Cerebellar nuclear complex (tissue), 1 donor: ENCODE results near the gene CHRNA5.
"Not testable (repeated sequence)": the region's sequence is repeated elsewhere in the genome, so short reads cannot be mapped to it uniquely, and the experiment has no call there.

Source experiments
- DNase-seq, 2 experiments: peaks; one replicate each; lab custom pipeline; 2025; lab: John Stamatoyannopoulos, UW

The CHRNA5 gene

DNA sequence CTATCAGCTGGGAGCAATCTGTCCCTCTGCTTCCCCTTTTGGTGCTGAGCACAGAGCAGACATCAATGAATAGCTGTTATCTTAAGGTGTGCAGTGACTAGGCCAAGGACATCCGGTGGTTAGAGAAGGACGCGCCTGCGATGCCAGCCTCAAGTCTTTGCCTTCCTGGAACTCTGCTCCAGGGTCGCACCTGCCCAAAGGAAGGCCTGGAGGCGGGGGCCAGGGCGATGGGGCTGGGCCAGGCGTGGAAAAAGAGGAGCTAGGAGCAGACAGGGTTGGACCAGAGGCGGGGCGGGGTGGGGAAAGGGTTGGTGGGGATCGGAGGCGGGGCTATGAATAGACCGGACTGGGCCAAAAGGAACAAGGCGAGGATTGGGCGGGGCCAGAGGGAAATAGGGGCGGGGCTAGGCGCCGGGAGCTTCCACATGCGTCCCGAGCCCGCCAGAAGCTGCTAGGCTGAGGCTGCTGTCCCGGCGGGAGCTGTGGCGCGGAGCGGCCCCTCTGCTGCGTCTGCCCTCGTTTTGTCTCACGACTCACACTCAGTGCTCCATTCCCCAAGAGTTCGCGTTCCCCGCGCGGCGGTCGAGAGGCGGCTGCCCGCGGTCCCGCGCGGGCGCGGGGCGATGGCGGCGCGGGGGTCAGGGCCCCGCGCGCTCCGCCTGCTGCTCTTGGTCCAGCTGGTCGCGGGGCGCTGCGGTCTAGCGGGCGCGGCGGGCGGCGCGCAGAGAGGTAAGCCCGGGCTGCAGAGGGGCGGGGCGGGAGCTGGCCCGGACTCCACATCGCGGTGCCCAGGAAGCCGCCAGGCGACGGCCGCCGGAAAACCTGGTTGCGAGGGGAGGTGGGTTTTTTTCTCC lies at the start of gene CHRNA5:
TSS of gene CHRNA5 (plus strand) at position 424 of the 854 bp plus-strand sequence. CDS start at position 624, 200 bp downstream.
- no peak for DNase-seq

DNA sequence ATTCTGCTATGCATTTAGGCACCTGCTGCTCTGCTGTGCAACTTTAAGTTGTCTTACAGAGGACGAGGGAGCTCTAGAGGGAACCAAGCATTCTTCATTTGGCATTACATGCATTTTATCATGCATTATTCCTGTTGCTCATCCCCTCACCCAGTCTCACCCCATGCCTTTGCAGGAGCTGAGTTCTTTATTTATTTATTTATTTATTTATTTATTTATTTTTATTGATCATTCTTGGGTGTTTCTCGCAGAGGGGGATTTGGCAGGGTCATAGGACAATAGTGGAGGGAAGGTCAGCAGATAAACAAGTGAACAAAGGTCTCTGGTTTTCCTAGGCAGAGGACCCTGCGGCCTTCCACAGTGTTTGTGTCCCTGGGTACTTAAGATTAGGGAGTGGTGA lies 45.3 kb upstream of the CHRNA5 start:
- DNase-seq: not testable (repeated sequence)

- no peak for DNase-seq
Measured at GRCh38 chr15:78524230-78524629, 41.1 kb upstream of the CHRNA5 start.

GRCh38 chr15:78527325-78527724 lies 38.0 kb upstream of the CHRNA5 start:
- no peak for DNase-seq

- DNase-seq: no peak
Measured at GRCh38 chr15:78533331-78533730, 32.0 kb upstream of the CHRNA5 start.

DNA sequence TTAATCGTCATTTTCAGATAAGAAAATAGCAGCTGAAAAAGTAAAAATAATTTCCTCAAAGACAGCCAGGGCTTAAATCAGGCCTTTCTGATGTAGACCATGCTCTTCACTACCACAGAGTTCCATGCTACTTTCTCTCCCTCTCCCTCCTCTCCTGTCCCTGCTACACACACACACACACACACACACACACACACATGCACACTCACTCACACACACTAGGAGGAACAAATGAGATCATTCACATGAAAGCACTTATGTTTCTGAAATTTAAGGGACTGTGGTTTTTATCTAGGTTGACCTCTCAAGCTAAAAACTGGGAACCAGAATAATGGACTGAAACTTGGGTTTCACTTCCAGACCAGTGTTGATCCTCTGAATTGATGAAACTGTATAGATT lies 29.2 kb upstream of the CHRNA5 start:
- DNase-seq: no peak

GRCh38 chr15:78537266-78537905 lies 27.9 kb upstream of the CHRNA5 start:
- DNase-seq: no peak

DNA sequence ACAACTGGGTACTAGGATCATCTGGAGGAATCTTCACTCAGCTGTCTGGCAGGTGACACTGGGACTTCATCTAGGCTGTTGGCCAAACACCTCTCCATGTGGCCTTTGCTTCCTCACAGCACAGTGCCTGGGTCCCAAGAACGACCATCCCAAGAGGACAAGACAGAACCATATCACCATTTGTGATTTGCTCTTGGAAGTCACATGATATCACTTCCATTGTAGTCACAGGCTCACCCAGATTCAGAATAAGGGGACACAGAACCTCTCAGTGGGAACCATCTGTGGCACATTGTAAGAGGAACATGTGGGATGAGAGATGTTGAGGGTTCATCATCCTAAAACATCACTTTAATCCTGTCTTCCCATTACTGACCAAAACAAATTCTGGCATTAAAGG lies 27.0 kb upstream of the CHRNA5 start:
- DNase-seq: no peak

GRCh38 chr15:78539464-78540140 lies 25.7 kb upstream of the CHRNA5 start:
- DNase-seq: not testable (repeated sequence)

GRCh38 chr15:78540141-78540870 lies 25.0 kb upstream of the CHRNA5 start, which contains the start of gene PSMA4:
PSMA4 (plus strand) TSS chr15:78540444; CDS start chr15:78541928, 1,484 bp downstream.
- DNase-seq: peak in 1 of 2 experiments; percentile 40

- DNase-seq: no peak
Measured at GRCh38 chr15:78540871-78541743, 24.2 kb upstream of the CHRNA5 start.

DNA sequence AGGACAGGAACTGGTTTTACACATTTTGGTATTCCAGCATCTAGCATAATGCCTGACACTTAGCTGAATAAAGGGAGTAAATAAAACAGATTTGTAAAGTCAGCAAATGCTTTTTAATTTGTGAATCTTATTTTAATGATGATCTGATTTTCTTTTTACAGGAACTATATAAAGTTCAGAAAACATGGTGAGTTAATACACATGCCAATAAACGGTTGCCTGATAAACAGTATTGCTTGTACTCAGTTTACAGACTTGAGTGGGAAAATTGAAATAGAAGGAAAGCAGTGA lies 23.6 kb upstream of the CHRNA5 start:
- no peak for DNase-seq

- no peak for DNase-seq
Measured at GRCh38 chr15:78542647-78543046, 22.7 kb upstream of the CHRNA5 start.

DNA sequence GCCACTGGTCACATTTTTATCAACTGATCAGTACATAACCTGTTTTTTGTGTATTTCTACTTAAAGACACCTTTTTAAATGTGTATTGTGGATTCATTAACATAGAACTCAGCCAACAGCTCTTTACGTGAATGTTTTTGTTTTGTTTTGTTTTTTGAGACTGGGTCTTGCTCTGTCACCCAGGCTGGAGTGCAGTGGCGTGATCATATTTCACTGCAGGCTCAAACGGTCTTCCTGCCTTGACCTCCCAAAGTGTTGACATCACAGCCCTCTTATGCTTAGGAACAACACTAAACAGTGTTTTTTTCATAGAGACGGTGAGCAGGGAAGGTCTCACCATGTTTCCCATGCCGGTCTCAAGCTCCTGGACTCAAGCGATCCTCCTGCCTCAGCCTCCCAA lies 15.1 kb upstream of the CHRNA5 start:
- DNase-seq: no peak

- no peak for DNase-seq
Measured at GRCh38 chr15:78550815-78551214, 14.5 kb upstream of the CHRNA5 start.

DNA sequence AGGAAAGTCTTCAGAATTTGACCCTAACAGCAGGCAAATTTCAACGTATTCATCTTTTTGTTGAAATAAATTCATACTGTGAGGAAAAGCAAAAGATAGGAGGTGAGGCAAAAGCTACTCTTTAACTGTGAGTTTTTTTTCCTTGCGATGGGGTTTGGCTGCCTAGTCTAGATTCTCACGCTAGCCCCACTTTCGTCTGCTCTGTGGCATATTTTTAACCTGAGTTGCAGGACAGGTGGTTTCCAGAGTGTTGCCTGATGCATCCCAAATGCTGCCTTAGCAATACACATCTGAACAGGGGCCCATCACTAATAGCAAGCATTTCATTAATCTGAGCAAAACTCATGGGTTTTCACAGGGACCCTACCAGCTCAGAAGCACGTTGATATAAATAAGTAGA lies 13.4 kb upstream of the CHRNA5 start:
- DNase-seq: no peak

DNA sequence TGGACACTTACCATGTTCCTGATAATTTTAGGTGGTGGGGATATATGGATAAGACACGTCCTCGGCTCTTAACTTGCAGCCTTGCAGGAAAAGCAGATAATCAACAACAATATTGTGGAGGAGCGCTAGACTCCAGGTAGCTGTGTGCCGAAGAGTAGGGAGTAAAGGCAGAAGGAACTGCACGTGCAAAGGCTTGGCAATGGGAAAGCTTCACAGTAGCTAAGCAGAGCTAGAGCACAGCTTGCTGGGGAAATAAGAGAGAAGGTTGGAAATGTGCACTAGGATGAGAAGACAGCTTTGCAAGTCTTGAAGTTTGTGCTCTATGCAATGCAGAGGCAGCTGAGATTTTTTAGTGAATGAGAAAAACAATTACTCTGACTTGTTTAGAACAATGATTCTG lies 12.7 kb upstream of the CHRNA5 start:
- DNase-seq: no peak

- DNase-seq: not testable (repeated sequence)
Measured at GRCh38 chr15:78560201-78560600, 5.1 kb upstream of the CHRNA5 start.

DNA sequence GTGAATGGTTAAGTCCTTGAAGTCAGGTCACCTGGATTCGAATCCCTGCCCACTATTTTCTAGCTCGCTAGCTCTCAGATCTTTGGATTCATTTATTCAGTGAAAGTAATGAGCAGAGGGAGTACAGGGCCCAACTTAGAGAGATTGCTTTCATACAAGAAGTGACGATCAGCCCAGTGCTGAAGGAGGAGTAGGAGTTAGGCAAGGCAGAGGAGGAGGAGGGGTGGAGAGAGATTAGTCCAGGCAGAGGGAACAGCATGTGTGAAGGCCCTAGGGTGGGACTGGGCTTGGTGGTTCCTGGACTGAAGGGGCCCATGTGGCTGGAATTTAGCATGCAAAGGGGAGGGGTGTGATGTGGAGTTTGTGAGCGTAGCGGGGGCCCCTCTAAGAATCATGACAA lies 3.8 kb upstream of the CHRNA5 start:
- DNase-seq: no peak

DNA sequence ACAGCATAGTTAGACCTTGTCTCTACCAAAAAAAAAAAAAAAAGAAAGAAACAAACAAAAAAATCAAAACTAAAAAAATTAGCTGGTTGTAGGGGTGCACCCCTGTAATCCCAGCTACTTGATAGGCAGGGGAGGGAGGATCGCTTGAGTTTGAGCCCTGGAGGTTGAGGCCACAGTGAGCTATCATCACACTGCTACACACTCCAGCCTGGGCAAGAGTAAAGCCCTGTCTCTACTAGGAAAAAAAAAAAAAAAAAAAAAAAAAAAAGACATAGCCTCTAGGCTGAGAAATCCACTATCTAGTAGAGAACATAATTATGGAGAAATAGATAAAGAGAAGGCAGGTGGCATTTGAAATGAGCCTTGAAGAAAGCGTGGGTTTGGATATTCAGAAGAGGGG lies 2.2 kb upstream of the CHRNA5 start:
- DNase-seq: no peak

DNA sequence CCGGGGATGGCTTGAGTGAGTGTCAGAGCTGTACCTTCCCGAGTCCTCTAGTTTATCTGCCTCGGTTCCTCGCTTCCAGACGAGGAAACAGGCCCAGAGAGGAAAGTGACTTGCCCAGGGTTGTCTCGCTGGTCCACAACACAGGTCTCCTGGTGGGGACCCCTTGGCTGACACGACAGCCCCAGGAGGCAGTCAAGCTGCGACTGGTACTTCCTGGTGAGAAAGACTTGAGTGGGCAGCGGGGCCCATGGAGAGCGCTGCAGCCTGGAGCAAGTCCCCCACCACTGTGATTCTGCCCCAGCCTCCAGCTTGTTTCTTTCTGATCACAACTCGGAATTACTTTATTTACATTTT lies 600 bp upstream of the CHRNA5 start:
- no peak for DNase-seq
